Mesenchymal stem cell (in vitro differentiated cells and primary cell): ENCODE data around the gene RPS8.
A peak's percentile ranks its signal among the peaks of the same experiment; 100 is the strongest.

ENCODE experiments used
- DNase-seq: peaks from one replicate; pipeline ENCODE4 v3.0.0-alpha.2; 2013
- H2AFZ ChIP-seq: one replicate; pipeline ENCODE4 v1.6.1; 2013; ENCODE audit warnings: low read depth, mild to moderate bottlenecking, control low read depth, inconsistent platforms, low read length, moderate library complexity
- H2AK5ac ChIP-seq: 2 replicates; pipeline ENCODE4 v1.6.1; 2013; ENCODE audit warnings: low read length, moderate library complexity, mild to moderate bottlenecking, inconsistent platforms; ENCODE audit not compliant: severe bottlenecking
- H2BK120ac ChIP-seq: one replicate; pipeline ENCODE4 v1.6.1; 2013; ENCODE audit warnings: low read depth, mild to moderate bottlenecking, inconsistent platforms, low read length, moderate library complexity
- H2BK12ac ChIP-seq, 2 experiments: one replicate each; pipeline ENCODE4 v1.6.1; 2013; ENCODE audit warnings: inconsistent platforms in 2 of 2, low read length in 2 of 2, mild to moderate bottlenecking in 2 of 2, moderate library complexity in 2 of 2, control low read depth in 1 of 2
- H2BK15ac ChIP-seq: one replicate; pipeline ENCODE4 v1.6.1; 2013; ENCODE audit warnings: mild to moderate bottlenecking, low read depth, inconsistent platforms; ENCODE audit not compliant: poor library complexity, severe bottlenecking
- H2BK5ac ChIP-seq: 2 replicates; pipeline ENCODE4 v1.6.1; 2013; ENCODE audit warnings: low read depth, mild to moderate bottlenecking, low read length, control low read depth, inconsistent platforms; ENCODE audit not compliant: poor library complexity, severe bottlenecking
- H3K14ac ChIP-seq, 2 experiments: one replicate each; pipeline ENCODE4 v1.6.1; 2013; ENCODE audit warnings: inconsistent platforms in 2 of 2, low read length in 2 of 2, control low read depth in 1 of 2, mild to moderate bottlenecking in 1 of 2, moderate library complexity in 1 of 2
- H3K18ac ChIP-seq, 2 experiments: one replicate each; pipeline ENCODE4 v1.6.1; 2013; ENCODE audit warnings: inconsistent platforms in 2 of 2, low read length in 2 of 2, control low read depth in 1 of 2, low read depth in 1 of 2, mild to moderate bottlenecking in 1 of 2
- H3K23ac ChIP-seq, 2 experiments: one replicate each; pipeline ENCODE4 v1.6.1; 2013; ENCODE audit warnings: inconsistent platforms in 2 of 2, low read length in 2 of 2, mild to moderate bottlenecking in 2 of 2, moderate library complexity in 2 of 2, control low read depth in 1 of 2
- H3K27ac ChIP-seq: 2 replicates; pipeline ENCODE4 v1.5.1; 2013; ENCODE audit warnings: mild to moderate bottlenecking, moderate library complexity, low read length, control low read depth, inconsistent platforms; ENCODE audit not compliant: poor library complexity, severe bottlenecking
- H3K27me3 ChIP-seq, 2 experiments: 2 replicates each; pipeline versions ENCODE4 v1.6.1 to v1.7.0; 2013; ENCODE audit warnings: low read length in 2 of 2, mild to moderate bottlenecking in 2 of 2, moderate library complexity in 2 of 2, control low read depth in 1 of 2, inconsistent platforms in 1 of 2; ENCODE audit not compliant: control insufficient read depth in 1 of 2, insufficient read depth in 1 of 2
- H3K36me3 ChIP-seq, 2 experiments: 2 replicates each; pipeline versions ENCODE4 v1.6.1 to v1.7.0; 2013; ENCODE audit warnings: low read length in 2 of 2, control low read depth in 1 of 2, inconsistent platforms in 1 of 2, low read depth in 1 of 2, mild to moderate bottlenecking in 1 of 2; ENCODE audit not compliant: insufficient read depth in 2 of 2, control insufficient read depth in 1 of 2
- H3K4ac ChIP-seq, 2 experiments: one replicate each; pipeline ENCODE4 v1.6.1; 2013; ENCODE audit warnings: inconsistent platforms in 2 of 2, low read length in 2 of 2, mild to moderate bottlenecking in 2 of 2, moderate library complexity in 2 of 2, control low read depth in 1 of 2, low read depth in 1 of 2
- H3K4me1 ChIP-seq: 2 replicates; pipeline ENCODE4 v1.6.1; 2013; ENCODE audit warnings: low read depth, low read length, control low read depth; ENCODE audit not compliant: control insufficient read depth, insufficient read depth
- H3K4me2 ChIP-seq: 2 replicates; pipeline ENCODE4 v1.6.1; 2013; ENCODE audit warnings: low read length, mild to moderate bottlenecking, inconsistent platforms; ENCODE audit not compliant: poor library complexity, severe bottlenecking
- H3K4me3 ChIP-seq, 2 experiments: 2 replicates each; pipeline versions ENCODE4 v1.5.1 to v1.7.0; 2013; ENCODE audit warnings: low read length in 2 of 2, mild to moderate bottlenecking in 2 of 2, control low read depth in 1 of 2, low read depth in 1 of 2; ENCODE audit not compliant: insufficient read depth in 1 of 2
- H3K79me1 ChIP-seq: replicated peaks from 2 replicates; pipeline ENCODE4 v1.6.1; 2013; ENCODE audit warnings: mild to moderate bottlenecking, control low read depth, low read length, inconsistent platforms; ENCODE audit not compliant: poor library complexity, severe bottlenecking
- H3K9ac ChIP-seq: 2 replicates; pipeline ENCODE4 v1.7.0; 2013; ENCODE audit warnings: mild to moderate bottlenecking, low read length, moderate library complexity
- H3K9me3 ChIP-seq: 2 replicates; pipeline ENCODE4 v1.7.0; 2013; ENCODE audit warnings: mild to moderate bottlenecking, low read length; ENCODE audit not compliant: control insufficient read depth
- H4K8ac ChIP-seq: one replicate; pipeline ENCODE4 v1.6.1; 2013; ENCODE audit warnings: inconsistent platforms, mild to moderate bottlenecking, low read length, moderate library complexity
- H4K91ac ChIP-seq: one replicate; pipeline ENCODE4 v1.6.1; 2013; ENCODE audit warnings: mild to moderate bottlenecking, low read length, inconsistent platforms
- WGBS: methylation state at CpG from one replicate; pipeline ENCODE4 v1.1.7; 2013; ENCODE audit warnings: mixed read lengths; 5-methylcytosine and 5-hydroxymethylcytosine counted together

The RPS8 gene

DNA sequence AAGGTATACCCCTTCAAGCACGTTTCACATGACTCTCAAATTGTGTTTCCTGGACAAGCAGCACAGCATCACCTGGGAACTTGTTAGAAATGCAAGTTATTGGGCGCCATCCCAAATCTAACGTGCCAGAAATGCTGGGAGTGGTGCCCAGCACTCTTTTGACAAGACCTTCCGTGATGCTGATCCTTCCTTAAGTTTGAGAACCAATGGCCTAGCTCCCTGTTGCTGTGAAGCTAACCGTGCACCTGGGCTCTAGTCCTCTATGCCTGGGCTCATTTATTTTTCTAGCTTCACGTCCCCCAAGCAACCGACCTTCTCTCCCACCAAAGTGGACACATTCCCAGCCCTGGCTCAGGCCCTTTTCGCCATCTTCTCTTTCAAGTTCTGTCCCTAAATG, 8.4 kb downstream of the RPS8 start:
- peaks cover 32% of the 10 kb centered on the region for H3K4me1 ChIP-seq
- H2BK15ac ChIP-seq, result no peak overlapping the region
- no peak overlapping the region for H3K4ac ChIP-seq
- peaks cover 23 to 30% of the 10 kb centered on the region in 2 experiments for H3K36me3 ChIP-seq
- H2AFZ ChIP-seq, result peak overlapping the region; percentile 51
- peak overlapping the region; percentile 49 to 51 for H3K4me3 ChIP-seq
- no peaks in the 10 kb centered on the region for H3K9me3 ChIP-seq
- peak overlapping the region; percentile 74 for H3K4me2 ChIP-seq
- no peak overlapping the region for H3K14ac ChIP-seq
- peak overlapping the region; percentile 3 to 81 for H3K18ac ChIP-seq
- H3K27ac ChIP-seq, result no peak overlapping the region
- H3K79me1 ChIP-seq, result no peaks in the 10 kb centered on the region
- H3K23ac ChIP-seq, result peak overlapping the region in 1 of 2 experiments; percentile 37
- H3K9ac ChIP-seq, result peak overlapping the region; percentile 41
- peak overlapping the region; percentile 4 for H4K91ac ChIP-seq
- peaks cover 0 to 6% of the 10 kb centered on the region in 2 experiments for H3K27me3 ChIP-seq
- H4K8ac ChIP-seq, result peak overlapping the region; percentile 94
- 71% methylated on average over 7 of the region's 8 CpGs for WGBS
- DNase-seq, result no peak
- H2BK12ac ChIP-seq, result peak overlapping the region in 1 of 2 experiments; percentile 58
- peak overlapping the region; percentile 45 for H2AK5ac ChIP-seq
- H2BK120ac ChIP-seq, result no peak overlapping the region
- no peak overlapping the region for H2BK5ac ChIP-seq

DNA sequence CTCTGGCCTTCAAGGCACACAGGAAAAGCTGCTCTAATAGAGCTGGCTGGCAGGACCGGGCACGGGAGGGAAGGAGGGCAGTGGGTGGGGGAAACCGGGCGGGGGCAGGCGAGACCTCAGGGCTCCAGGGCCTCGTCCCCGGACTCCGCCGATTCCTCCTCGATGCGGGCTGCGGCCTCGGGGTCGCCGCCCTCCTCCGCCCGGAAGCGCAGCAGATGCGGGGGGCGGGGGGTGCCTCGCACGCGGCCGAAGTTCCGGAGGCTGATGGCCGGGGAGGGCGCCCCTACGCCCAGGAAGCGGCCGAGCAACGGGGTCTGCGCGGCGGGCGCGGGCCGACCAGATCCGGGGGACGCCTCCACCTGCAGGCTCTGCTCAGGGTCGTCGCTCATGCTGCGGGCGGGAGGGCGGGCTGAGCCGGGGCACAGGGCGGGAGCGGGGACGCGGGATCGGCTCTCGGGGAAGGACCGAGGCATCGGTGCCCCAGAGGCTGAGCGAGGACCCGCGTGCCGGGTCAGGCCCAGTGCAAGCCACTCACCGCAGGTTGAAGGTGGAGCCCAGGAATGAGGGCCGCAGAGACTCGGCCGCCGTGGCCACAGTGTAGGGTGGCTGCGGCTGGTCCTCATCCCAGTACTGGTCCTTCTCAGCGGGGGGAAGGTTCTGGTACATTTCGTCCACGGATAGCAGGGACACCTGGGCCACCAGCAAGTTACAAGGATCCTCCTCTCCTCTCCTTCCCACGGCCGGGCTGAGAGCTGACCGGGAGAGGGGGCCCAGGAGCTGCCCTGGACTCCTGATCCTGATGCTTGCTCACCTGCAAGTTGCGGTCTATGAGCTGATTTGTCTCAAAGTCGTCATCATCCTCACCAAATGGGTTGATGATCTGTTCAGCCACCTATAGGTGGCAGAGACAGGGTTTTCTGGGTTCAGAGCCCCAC, 9.0 kb downstream of the RPS8 start:
- Histone ChIP-seq H3K4ac (peak overlapping the region; percentile 4 to 15), H2BK12ac (peak overlapping the region in 1 of 2 experiments; percentile 81), H3K4me1 (peaks cover 32% of the 10 kb centered on the region), H3K9me3 (no peaks in the 10 kb centered on the region), H2BK15ac (no peak overlapping the region), H3K18ac (peak overlapping the region; percentile 72 to 81), H2BK120ac (peak overlapping the region; percentile 78), H3K79me1 (no peaks in the 10 kb centered on the region), H3K23ac (peak overlapping the region in 1 of 2 experiments; percentile 37), H2AFZ (peak overlapping the region; percentile 51), H3K4me3 (peak overlapping the region; percentile 51 to 62), H3K36me3 (peaks cover 17 to 24% of the 10 kb centered on the region in 2 experiments), H4K8ac (peak overlapping the region; percentile 94), H4K91ac (peak overlapping the region; percentile 4), H3K9ac (peak overlapping the region; percentile 41), H3K4me2 (peak overlapping the region; percentile 74), H2AK5ac (peak overlapping the region; percentile 9), H3K14ac (peak overlapping the region in 1 of 2 experiments; percentile 89), H3K27ac (no peak overlapping the region), H2BK5ac (no peak overlapping the region), H3K27me3 (peaks cover 0 to 6% of the 10 kb centered on the region in 2 experiments)
- WGBS, result 23% methylated on average over 42 of the region's 71 CpGs
- no peak for DNase-seq

DNA sequence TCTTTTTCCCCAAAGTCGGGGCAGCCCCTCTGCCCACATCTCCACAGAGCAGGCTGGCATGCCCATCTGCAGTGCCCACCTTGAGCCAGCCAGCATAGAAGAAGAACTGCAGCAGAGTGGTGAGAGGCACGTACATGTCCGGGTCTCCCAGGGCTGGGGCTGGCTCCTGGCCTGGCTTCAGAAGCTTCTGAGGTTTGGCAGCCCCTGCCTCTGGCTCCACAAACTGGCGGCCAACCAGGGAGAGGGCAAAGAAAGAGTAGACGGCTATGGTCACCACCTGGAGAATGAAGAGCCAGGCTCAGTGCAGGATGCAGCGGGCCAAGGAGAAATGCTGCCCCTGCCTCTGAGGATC, 9.7 kb downstream of the RPS8 start:
- Histone ChIP-seq H2BK15ac (no peak overlapping the region), H3K9ac (no peak overlapping the region), H3K79me1 (no peaks in the 10 kb centered on the region), H4K8ac (no peak overlapping the region), H3K27ac (no peak overlapping the region), H3K14ac (no peak overlapping the region), H4K91ac (no peak overlapping the region), H3K36me3 (peaks cover 11 to 17% of the 10 kb centered on the region in 2 experiments), H3K4ac (peak overlapping the region in 1 of 2 experiments; percentile 10), H3K27me3 (peaks cover 0 to 6% of the 10 kb centered on the region in 2 experiments), H3K4me2 (no peak overlapping the region), H3K23ac (no peak overlapping the region), H3K18ac (no peak overlapping the region), H2AK5ac (peak overlapping the region; percentile 67), H3K4me3 (no peak overlapping the region), H2BK12ac (no peak overlapping the region), H3K4me1 (peaks cover 32% of the 10 kb centered on the region), H2BK120ac (no peak overlapping the region), H2AFZ (no peak overlapping the region), H3K9me3 (no peaks in the 10 kb centered on the region), H2BK5ac (no peak overlapping the region)
- 96% methylated on average over 6 of the region's 6 CpGs for WGBS
- DNase-seq, result no peak

GRCh38 chr1:44785501-44786137, 10.3 kb downstream of the RPS8 start:
- Histone ChIP-seq H2BK12ac (no peak overlapping the region), H3K27me3 (peaks cover 0 to 6% of the 10 kb centered on the region in 2 experiments), H3K18ac (peak overlapping the region in 1 of 2 experiments; percentile 0), H4K8ac (no peak overlapping the region), H3K9me3 (no peaks in the 10 kb centered on the region), H2BK5ac (no peak overlapping the region), H3K4me1 (peaks cover 32% of the 10 kb centered on the region), H3K27ac (no peak overlapping the region), H3K9ac (peak overlapping the region; percentile 64), H3K4me2 (peak overlapping the region; percentile 81), H4K91ac (no peak overlapping the region), H3K36me3 (peaks cover 7 to 11% of the 10 kb centered on the region in 2 experiments), H3K23ac (peak overlapping the region in 1 of 2 experiments; percentile 14), H2BK15ac (peak overlapping the region; percentile 64), H3K79me1 (no peaks in the 10 kb centered on the region), H3K4me3 (peak overlapping the region in 1 of 2 experiments; percentile 69), H2AFZ (peak overlapping the region; percentile 7), H2BK120ac (no peak overlapping the region), H2AK5ac (peak overlapping the region; percentile 67), H3K4ac (no peak overlapping the region), H3K14ac (no peak overlapping the region)
- WGBS, result 33% methylated on average over 10 of the region's 11 CpGs
- no peak for DNase-seq
